ENCODE measurements around the gene ECPAS. TPM values are rescaled to one million over a fixed set of nuclear protein-coding genes. Genes with fewer than 3 reads are reported as not detected.

Gene ECPAS
- total RNA-seq, 1 donor from 2014 or later = 113 TPM

DNA sequence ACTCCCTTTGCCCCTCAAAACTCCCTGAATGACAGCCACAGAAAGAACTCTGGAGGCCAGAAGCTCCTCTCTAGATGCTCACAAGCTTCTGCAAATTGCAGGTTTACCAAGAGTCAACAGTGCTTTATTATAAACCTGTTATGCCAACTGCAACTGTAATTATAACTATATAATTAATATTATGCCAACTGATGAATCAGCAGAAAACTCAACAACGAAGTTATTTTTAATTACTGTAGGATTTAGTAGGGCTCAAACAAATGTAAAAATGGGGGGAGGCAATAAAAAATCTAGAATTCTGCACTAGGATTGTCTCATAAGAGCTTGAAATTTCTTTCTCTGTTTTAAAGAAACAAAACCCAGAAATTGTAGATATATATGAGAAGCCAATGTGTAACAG lies 117.2 kb downstream of the ECPAS start:
- H3K4me1 Mint-ChIP-seq (ENCODE audit: low read depth) = no peaks in the 10 kb centered on the region
- no peaks in the 10 kb centered on the region for H3K27me3 Mint-ChIP-seq (ENCODE audit: low read depth)
- DNase-seq (ENCODE audit: low spot score) = no peak
- H3K4me3 Mint-ChIP-seq (ENCODE audit: unreplicated experiment) = no peak overlapping the region
- peaks cover 63% of the 10 kb centered on the region for H3K36me3 Mint-ChIP-seq (ENCODE audit: low read depth)
- no peak overlapping the region for H3K27ac Mint-ChIP-seq (ENCODE audit: unreplicated experiment)
- TF ChIP-seq, protein P1, sequence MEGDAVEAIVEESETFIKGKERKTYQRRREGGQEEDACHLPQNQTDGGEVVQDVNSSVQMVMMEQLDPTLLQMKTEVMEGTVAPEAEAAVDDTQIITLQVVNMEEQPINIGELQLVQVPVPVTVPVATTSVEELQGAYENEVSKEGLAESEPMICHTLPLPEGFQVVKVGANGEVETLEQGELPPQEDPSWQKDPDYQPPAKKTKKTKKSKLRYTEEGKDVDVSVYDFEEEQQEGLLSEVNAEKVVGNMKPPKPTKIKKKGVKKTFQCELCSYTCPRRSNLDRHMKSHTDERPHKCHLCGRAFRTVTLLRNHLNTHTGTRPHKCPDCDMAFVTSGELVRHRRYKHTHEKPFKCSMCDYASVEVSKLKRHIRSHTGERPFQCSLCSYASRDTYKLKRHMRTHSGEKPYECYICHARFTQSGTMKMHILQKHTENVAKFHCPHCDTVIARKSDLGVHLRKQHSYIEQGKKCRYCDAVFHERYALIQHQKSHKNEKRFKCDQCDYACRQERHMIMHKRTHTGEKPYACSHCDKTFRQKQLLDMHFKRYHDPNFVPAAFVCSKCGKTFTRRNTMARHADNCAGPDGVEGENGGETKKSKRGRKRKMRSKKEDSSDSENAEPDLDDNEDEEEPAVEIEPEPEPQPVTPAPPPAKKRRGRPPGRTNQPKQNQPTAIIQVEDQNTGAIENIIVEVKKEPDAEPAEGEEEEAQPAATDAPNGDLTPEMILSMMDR (IDR thresholded peaks at IDR 0.05) = no peak
- no peaks in the 10 kb centered on the region for H3K9me3 Mint-ChIP-seq (ENCODE audit: low read depth)

GRCh38 chr9:111362526-111362925 lies 121.7 kb downstream of the ECPAS start:
- Mint-ChIP-seq H3K4me1 (ENCODE audit: low read depth) (peaks cover 3% of the 10 kb centered on the region), H3K9me3 (ENCODE audit: low read depth) (no peaks in the 10 kb centered on the region), H3K4me3 (ENCODE audit: unreplicated experiment) (no peak overlapping the region), H3K36me3 (ENCODE audit: low read depth) (peaks cover 36% of the 10 kb centered on the region), H3K27ac (ENCODE audit: unreplicated experiment) (no peak overlapping the region), H3K27me3 (ENCODE audit: low read depth) (no peaks in the 10 kb centered on the region)
- no peak for DNase-seq (ENCODE audit: low spot score)
- TF ChIP-seq, protein P1 (IDR thresholded peaks at IDR 0.05) = no peak

- H3K9me3 Mint-ChIP-seq (ENCODE audit: low read depth) = no peaks in the 10 kb centered on the region
- H3K4me3 Mint-ChIP-seq (ENCODE audit: unreplicated experiment) = no peak overlapping the region
- peaks cover 29% of the 10 kb centered on the region for H3K36me3 Mint-ChIP-seq (ENCODE audit: low read depth)
- H3K27me3 Mint-ChIP-seq (ENCODE audit: low read depth) = no peaks in the 10 kb centered on the region
- no peak for DNase-seq (ENCODE audit: low spot score)
- peaks cover 19% of the 10 kb centered on the region for H3K4me1 Mint-ChIP-seq (ENCODE audit: low read depth)
- H3K27ac Mint-ChIP-seq (ENCODE audit: unreplicated experiment) = no peak overlapping the region
- TF ChIP-seq, protein P1 (IDR thresholded peaks at IDR 0.05) = no peak
Measured at GRCh38 chr9:111360881-111361280, 123.3 kb downstream of the ECPAS start.

DNA sequence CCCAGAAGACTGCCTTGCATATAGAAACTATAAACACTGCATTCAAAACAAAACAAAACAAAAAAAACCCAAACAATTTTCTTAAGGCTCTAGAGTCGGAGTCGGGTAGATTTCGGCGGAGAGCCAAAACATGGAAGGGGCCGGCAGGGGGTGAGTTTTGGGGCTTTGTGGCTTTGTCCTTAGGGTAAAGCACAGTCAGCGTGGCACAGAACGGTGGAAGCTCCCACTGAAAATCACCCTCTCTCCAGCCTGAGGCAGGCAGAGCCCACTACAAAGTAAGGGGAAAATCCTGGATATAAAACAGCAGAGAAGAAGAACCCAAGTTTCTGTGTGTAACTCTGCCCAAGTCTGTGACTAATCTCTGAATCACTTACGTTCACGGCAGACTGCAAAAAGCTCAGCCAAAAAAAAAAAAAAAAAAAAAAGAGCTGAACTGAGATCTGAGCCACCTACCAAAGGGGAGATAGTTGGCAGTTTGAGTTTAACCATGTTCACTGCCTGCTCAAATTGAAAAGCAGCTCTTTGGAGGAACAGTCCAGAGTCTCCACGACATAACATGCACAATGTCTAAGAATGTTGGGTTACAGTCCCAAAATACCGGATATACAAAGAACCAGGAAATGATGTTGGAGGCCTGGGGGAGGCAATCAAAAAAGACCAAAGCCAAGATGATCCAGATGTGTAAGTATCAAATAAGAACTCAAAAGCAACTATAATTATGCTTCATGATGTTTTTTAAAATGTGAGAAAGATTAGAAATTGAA lies 127.5 kb downstream of the ECPAS start:
- peaks cover 5% of the 10 kb centered on the region for H3K36me3 Mint-ChIP-seq (ENCODE audit: low read depth)
- peaks cover 11% of the 10 kb centered on the region for H3K9me3 Mint-ChIP-seq (ENCODE audit: low read depth)
- no peaks in the 10 kb centered on the region for H3K27me3 Mint-ChIP-seq (ENCODE audit: low read depth)
- TF ChIP-seq, protein P1 (IDR thresholded peaks at IDR 0.05) = no peak
- no peak for DNase-seq (ENCODE audit: low spot score)
- peak overlapping the region; percentile 61 for H3K4me3 Mint-ChIP-seq (ENCODE audit: unreplicated experiment)
- H3K4me1 Mint-ChIP-seq (ENCODE audit: low read depth) = peaks cover 21% of the 10 kb centered on the region
- peak overlapping the region; percentile 92 for H3K27ac Mint-ChIP-seq (ENCODE audit: unreplicated experiment)

GRCh38 chr9:111352545-111352944 lies 131.6 kb downstream of the ECPAS start:
- TF ChIP-seq, protein P1 (IDR thresholded peaks at IDR 0.05) = no peak
- H3K36me3 Mint-ChIP-seq (ENCODE audit: low read depth) = no peaks in the 10 kb centered on the region
- no peak for DNase-seq (ENCODE audit: low spot score)
- peaks cover 23% of the 10 kb centered on the region for H3K4me1 Mint-ChIP-seq (ENCODE audit: low read depth)
- H3K9me3 Mint-ChIP-seq (ENCODE audit: low read depth) = peaks cover 13% of the 10 kb centered on the region
- H3K27me3 Mint-ChIP-seq (ENCODE audit: low read depth) = no peaks in the 10 kb centered on the region
- no peak overlapping the region for H3K4me3 Mint-ChIP-seq (ENCODE audit: unreplicated experiment)
- H3K27ac Mint-ChIP-seq (ENCODE audit: unreplicated experiment) = no peak overlapping the region

Data from chondrocyte (in vitro differentiated cells).